PC-3 (cell line): ENCODE measurements around the gene KLHL28. TPM values are rescaled to one million over a fixed set of nuclear protein-coding genes. Genes with fewer than 3 reads are reported as not detected.

ENCODE experiments used
- ATAC-seq: fragments of 200-7000 bp; cut with Tn5 transposase; 2 replicates; pipeline ENCODE4 v1.9.1; 2020; ENCODE audit warnings: mild to moderate bottlenecking, moderate library complexity
- BruUV-seq: library from RNA; stranded (reverse); fragments of 400-500 nt; replicated peaks from 2 replicates; lab custom pipeline; 2021; lab: Mats Ljungman, UMichigan
- CTCF ChIA-PET: fragments of 300-600 bp; sonication (Branson Sonifier 250); formaldehyde crosslinking; loops from one replicate; lab custom pipeline; 2022; ENCODE audit warnings: antibody characterized with exemption; lab: Charles Lee
- POLR2A ChIA-PET: fragments of 300-600 bp; sonication (Branson Sonifier 250); formaldehyde crosslinking; loops from one replicate; lab custom pipeline; 2022; ENCODE audit warnings: antibody characterized with exemption; ENCODE audit not compliant: unreplicated experiment; lab: Charles Lee
- DNase-seq: peaks from one replicate; pipeline ENCODE4 v3.0.0-alpha.2; 2015
- H2AFZ ChIP-seq: fragments of 300-600 bp; sonication (generic); 2 replicates; pipeline ENCODE4 v1.6.0; 2016; ENCODE audit warnings: antibody characterized with exemption, low read length
- H3F3A ChIP-seq: fragments of 300-600 bp; sonication (generic); one replicate; pipeline ENCODE4 v1.6.0; 2017; ENCODE audit warnings: antibody characterized with exemption, low read length, control low read depth, mild to moderate bottlenecking; ENCODE audit not compliant: unreplicated experiment
- H3K27ac ChIP-seq: fragments of 300-600 bp; sonication (generic); 2 replicates; pipeline ENCODE4 v1.5.1; 2016; ENCODE audit warnings: mild to moderate bottlenecking, low read length
- H3K27me3 ChIP-seq: fragments of 300-600 bp; sonication (generic); 2 replicates; pipeline ENCODE4 v1.6.1; 2016; ENCODE audit warnings: low read length, mixed read lengths
- H3K36me3 ChIP-seq: fragments of 300-600 bp; sonication (generic); 2 replicates; pipeline ENCODE4 v1.6.1; 2016; ENCODE audit warnings: low read depth, mixed run types, low read length, mixed read lengths
- H3K4me1 ChIP-seq: fragments of 300-600 bp; sonication (generic); 2 replicates; pipeline ENCODE4 v1.5.1; 2016; ENCODE audit warnings: low read length; ENCODE audit not compliant: insufficient read depth
- H3K4me2 ChIP-seq: fragments of 300-600 bp; sonication (generic); 2 replicates; pipeline ENCODE4 v1.6.0; 2016; ENCODE audit warnings: low read length
- H3K4me3 ChIP-seq: fragments of 300-600 bp; sonication (generic); 2 replicates; pipeline ENCODE4 v1.5.1; 2016; ENCODE audit warnings: mild to moderate bottlenecking, low read length, mixed read lengths
- H3K79me2 ChIP-seq: fragments of 300-600 bp; sonication (generic); 2 replicates; pipeline ENCODE4 v1.6.1; 2017; ENCODE audit warnings: low read length, mixed read lengths
- H3K9ac ChIP-seq: fragments of 300-600 bp; sonication (generic); 2 replicates; pipeline ENCODE4 v1.6.0; 2016; ENCODE audit warnings: mild to moderate bottlenecking, low read length
- H3K9me2 ChIP-seq: fragments of 300-600 bp; sonication (generic); replicated peaks from 2 replicates; pipeline ENCODE4 v1.6.1; 2016; ENCODE audit warnings: mixed run types, low read length, mixed read lengths
- H3K9me3 ChIP-seq: fragments of 300-600 bp; sonication (generic); 2 replicates; pipeline ENCODE4 v1.6.1; 2016; ENCODE audit warnings: low read length, mixed read lengths
- H4K20me1 ChIP-seq: fragments of 300-600 bp; sonication (generic); 2 replicates; pipeline ENCODE4 v1.6.1; 2016; ENCODE audit warnings: low read length, mixed read lengths
- EZH2 ChIP-seq: fragments of 300-600 bp; sonication (generic); IDR thresholded peaks from one replicate; pipeline ENCODE4 v1.6.1; 2017; ENCODE audit warnings: antibody characterized with exemption, mild to moderate bottlenecking, low read length; ENCODE audit not compliant: unreplicated experiment
- EZH2phosphoT487 ChIP-seq: fragments of 300-600 bp; sonication (generic); IDR thresholded peaks from 2 replicates; pipeline ENCODE4 v1.6.1; 2018; ENCODE audit warnings: mild to moderate bottlenecking, antibody characterized with exemption, low read length, borderline replicate concordance
- intact Hi-C: fragments of 100-400 bp; cut with micrococcal nuclease; formaldehyde crosslinking; loops from 2 replicates; pipeline ENCODE4 v1.9.0; 2023
- total RNA-seq: library from RNA; depleted of rRNA; stranded (reverse); fragments of >200 nt; gene quantifications from 2 replicates; pipeline ENCODE4 v1.2.3, GENCODE V29; 2014
- TF ChIP-seq, protein P1 (sequence below): fragments of 300-600 bp; sonication (generic); conservative IDR thresholded peaks from 2 replicates; pipeline ENCODE4 v1.5.1; 2017; ENCODE audit warnings: antibody characterized with exemption, low read depth, mild to moderate bottlenecking, low read length

KLHL28 gene
- total RNA-seq, 1 experiment from 2014 or later: 2.5 TPM

DNA sequence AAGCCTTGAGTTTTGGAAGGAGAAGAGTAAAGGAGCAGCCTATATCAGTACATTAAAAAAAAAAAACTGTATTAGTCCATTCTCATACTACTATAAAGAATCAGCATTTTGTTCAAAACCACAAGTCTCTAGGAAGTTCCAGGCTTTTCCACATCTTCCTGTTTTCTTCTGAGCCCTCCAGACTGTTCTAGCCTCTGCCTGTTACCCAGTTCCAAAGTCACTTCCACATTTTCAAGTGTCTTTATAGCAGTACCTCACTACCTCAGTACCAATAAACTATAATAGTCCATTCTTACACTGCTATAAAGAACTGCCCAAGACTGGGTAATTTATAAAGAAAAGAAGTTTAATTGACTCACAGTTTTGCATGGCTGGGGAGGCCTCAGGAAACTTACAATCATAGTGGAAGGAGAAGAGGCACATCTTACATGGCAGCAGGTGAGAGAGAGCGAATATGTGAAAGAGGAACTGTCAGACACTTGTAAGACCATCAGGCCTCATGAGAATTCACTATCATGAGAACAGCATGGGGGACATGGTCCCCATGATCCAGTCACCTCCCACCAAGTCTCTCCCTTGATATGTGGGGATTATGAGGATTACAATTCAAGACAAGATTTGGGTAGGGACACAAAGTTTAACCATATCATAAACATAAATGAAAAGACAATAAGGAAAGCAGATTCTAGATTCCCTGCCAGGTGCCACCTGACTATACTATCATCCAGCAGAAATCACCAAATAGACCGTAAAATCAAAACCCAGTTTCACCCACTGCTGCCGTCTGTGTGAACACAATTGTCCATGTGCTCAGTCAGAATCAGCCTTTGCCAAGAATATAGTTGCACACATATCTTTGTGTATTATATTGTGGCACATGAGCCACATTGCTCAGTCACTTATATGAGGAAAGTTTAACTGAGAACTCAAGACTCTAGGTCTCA, 28.0 kb upstream of the KLHL28 start:
- BruUV-seq: no TSS peak
- H3K4me2 ChIP-seq: no peak overlapping the region
- POLR2A ChIA-PET: no interaction called here
- H3K9me3 ChIP-seq: no peaks in the 10 kb centered on the region
- H3F3A ChIP-seq: no peaks in the 10 kb centered on the region
- H3K27me3 ChIP-seq: no peaks in the 10 kb centered on the region
- H3K27ac ChIP-seq: no peak overlapping the region
- CTCF ChIA-PET: no interaction called here
- intact Hi-C loops: loop anchor here (2.0 kb wide), 1 partner anchor 13 kb away; no protein-coding TSS in a partner anchor
- DNase-seq (no peak), ATAC-seq (no peak)
- TF ChIP-seq EZH2: no peak
- TF ChIP-seq, protein P1, sequence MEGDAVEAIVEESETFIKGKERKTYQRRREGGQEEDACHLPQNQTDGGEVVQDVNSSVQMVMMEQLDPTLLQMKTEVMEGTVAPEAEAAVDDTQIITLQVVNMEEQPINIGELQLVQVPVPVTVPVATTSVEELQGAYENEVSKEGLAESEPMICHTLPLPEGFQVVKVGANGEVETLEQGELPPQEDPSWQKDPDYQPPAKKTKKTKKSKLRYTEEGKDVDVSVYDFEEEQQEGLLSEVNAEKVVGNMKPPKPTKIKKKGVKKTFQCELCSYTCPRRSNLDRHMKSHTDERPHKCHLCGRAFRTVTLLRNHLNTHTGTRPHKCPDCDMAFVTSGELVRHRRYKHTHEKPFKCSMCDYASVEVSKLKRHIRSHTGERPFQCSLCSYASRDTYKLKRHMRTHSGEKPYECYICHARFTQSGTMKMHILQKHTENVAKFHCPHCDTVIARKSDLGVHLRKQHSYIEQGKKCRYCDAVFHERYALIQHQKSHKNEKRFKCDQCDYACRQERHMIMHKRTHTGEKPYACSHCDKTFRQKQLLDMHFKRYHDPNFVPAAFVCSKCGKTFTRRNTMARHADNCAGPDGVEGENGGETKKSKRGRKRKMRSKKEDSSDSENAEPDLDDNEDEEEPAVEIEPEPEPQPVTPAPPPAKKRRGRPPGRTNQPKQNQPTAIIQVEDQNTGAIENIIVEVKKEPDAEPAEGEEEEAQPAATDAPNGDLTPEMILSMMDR: no peak
- TF ChIP-seq EZH2phosphoT487: no peak
- H2AFZ ChIP-seq: no peak overlapping the region
- no peaks in the 10 kb centered on the region for H4K20me1 ChIP-seq
- no peak overlapping the region for H3K4me3 ChIP-seq
- H3K9ac ChIP-seq: no peak overlapping the region
- H3K4me1 ChIP-seq: peaks cover 4% of the 10 kb centered on the region; the same call in 1 of the 2 replicates
- H3K79me2 ChIP-seq: peaks cover 16% of the 10 kb centered on the region; the same call in 1 of the 2 replicates
- no peaks in the 10 kb centered on the region for H3K9me2 ChIP-seq
- no peaks in the 10 kb centered on the region for H3K36me3 ChIP-seq

GRCh38 chr14:44988694-44989093, 26.9 kb upstream of the KLHL28 start:
- H3K27me3 ChIP-seq: no peaks in the 10 kb centered on the region
- no peak overlapping the region for H3K4me3 ChIP-seq
- no peaks in the 10 kb centered on the region for H3K36me3 ChIP-seq
- H2AFZ ChIP-seq: no peak overlapping the region
- no peaks in the 10 kb centered on the region for H3K9me2 ChIP-seq
- TF ChIP-seq, protein P1: no peak
- TF ChIP-seq EZH2: no peak
- no peak for TF ChIP-seq EZH2phosphoT487
- no peak overlapping the region for H3K27ac ChIP-seq
- CTCF ChIA-PET: no interaction called here
- DNase-seq (no peak), ATAC-seq (no peak)
- no TSS peak for BruUV-seq
- H4K20me1 ChIP-seq: no peaks in the 10 kb centered on the region
- intact Hi-C loops: no loop called here
- H3F3A ChIP-seq: no peaks in the 10 kb centered on the region
- no peak overlapping the region for H3K9ac ChIP-seq
- peaks cover 4% of the 10 kb centered on the region; the same call in 1 of the 2 replicates for H3K4me1 ChIP-seq
- H3K9me3 ChIP-seq: no peaks in the 10 kb centered on the region
- no peak overlapping the region for H3K4me2 ChIP-seq
- H3K79me2 ChIP-seq: peaks cover 14% of the 10 kb centered on the region; the same call in 1 of the 2 replicates
- POLR2A ChIA-PET: interaction anchor here (0.5 kb wide), 1 partner anchor 10 kb away, joined by 8 read pairs; no protein-coding TSS in a partner anchor
